Hematopoietic multipotent progenitor cell treated with erythropoietin and hydrocortisone succinate and interleukin-3 and kit ligand, for 4 days (in vitro differentiated cells): ENCODE results near the gene COG4.

ENCODE experiments used
- DNase-seq: peaks from one replicate; pipeline ENCODE4 v3.0.0-alpha.2; 2015

The COG4 gene

GRCh38 chr16:70526403-70526802 lies 3.0 kb upstream of the COG4 start:
- no peak for DNase-seq

GRCh38 chr16:70524399-70524825 lies 1.1 kb upstream of the COG4 start:
- DNase-seq, result peak; percentile 49

GRCh38 chr16:70523743-70524398 lies 517 bp upstream of the COG4 start, which contains the start of gene SF3B3:
TSS of gene SF3B3 (plus strand) at chr16:70523816. CDS start at chr16:70526657, 2,841 bp downstream.
- DNase-seq, result peak; percentile 89

GRCh38 chr16:70522216-70523075 lies 908 bp downstream of the COG4 start:
- DNase-seq, result peak; percentile 53

- peak; percentile 94 for DNase-seq
Measured at GRCh38 chr16:70520612-70521297, 2.6 kb downstream of the COG4 start.

GRCh38 chr16:70512456-70512855 lies 10.9 kb downstream of the COG4 start:
- DNase-seq, result no peak

GRCh38 chr16:70511833-70512232 lies 11.5 kb downstream of the COG4 start:
- DNase-seq, result no peak

- DNase-seq, result no peak
Measured at GRCh38 chr16:70510216-70510615, 13.1 kb downstream of the COG4 start.

- DNase-seq, result peak; percentile 81
Measured at GRCh38 chr16:70508752-70509151, 14.6 kb downstream of the COG4 start.

GRCh38 chr16:70496513-70496912 lies 26.8 kb downstream of the COG4 start:
- no peak for DNase-seq

GRCh38 chr16:70495425-70496182 lies 27.8 kb downstream of the COG4 start:
- no peak for DNase-seq

- no peak for DNase-seq
Measured at GRCh38 chr16:70494777-70495176, 28.6 kb downstream of the COG4 start.

GRCh38 chr16:70494202-70494770 lies 29.1 kb downstream of the COG4 start:
- no peak for DNase-seq

- DNase-seq, result no peak
Measured at GRCh38 chr16:70493802-70494201, 29.6 kb downstream of the COG4 start.

- peak; percentile 19 for DNase-seq
Measured at GRCh38 chr16:70490261-70490660, 33.1 kb downstream of the COG4 start.

- no peak for DNase-seq
Measured at GRCh38 chr16:70484867-70485266, 38.5 kb downstream of the COG4 start.

GRCh38 chr16:70483426-70483825 lies 39.9 kb downstream of the COG4 start:
- no peak for DNase-seq

- DNase-seq, result no peak
Measured at GRCh38 chr16:70482624-70483023, 40.7 kb downstream of the COG4 start.

- no peak for DNase-seq
Measured at GRCh38 chr16:70481929-70482536, 41.3 kb downstream of the COG4 start.

- peak; percentile 15 for DNase-seq
Measured at GRCh38 chr16:70480127-70481105, 42.9 kb downstream of the COG4 start.

- DNase-seq, result no peak
Measured at GRCh38 chr16:70478912-70479341, 44.4 kb downstream of the COG4 start.
